ENCODE measurements around the gene MTRF1. TPM values are rescaled to one million over a fixed set of nuclear protein-coding genes. Genes with fewer than 3 reads are reported as not detected.

The MTRF1 gene
- total and polyA plus RNA-seq, 9 donors, result 8.6 to 13.2 (median 10.1) TPM

GRCh38 chr13:41224113-41225110 is 39.0 kb downstream of the MTRF1 start:
- H3K4me1 ChIP-seq (ENCODE audit: control insufficient read depth, insufficient read depth, low read length), result no peaks in the 10 kb centered on the region
- no peak for DNase-seq
- H3K4me3 ChIP-seq (ENCODE audit: low read length), result no peak overlapping the region
- no peaks in the 10 kb centered on the region for H3K27me3 ChIP-seq (ENCODE audit: control insufficient read depth, insufficient read depth, low read length)
- no peaks in the 10 kb centered on the region for H3K9me3 ChIP-seq (replicated peaks; ENCODE audit: control insufficient read depth, low read depth, low read length)
- WGBS (ENCODE audit: insufficient coverage), result 67% methylated on average over 3 of the region's 7 CpGs
- peaks cover 11% of the 10 kb centered on the region for H3K36me3 ChIP-seq (ENCODE audit: control insufficient read depth, insufficient read depth, low read length)
- H3K27ac ChIP-seq (ENCODE audit: low read length), result no peak overlapping the region

DNA sequence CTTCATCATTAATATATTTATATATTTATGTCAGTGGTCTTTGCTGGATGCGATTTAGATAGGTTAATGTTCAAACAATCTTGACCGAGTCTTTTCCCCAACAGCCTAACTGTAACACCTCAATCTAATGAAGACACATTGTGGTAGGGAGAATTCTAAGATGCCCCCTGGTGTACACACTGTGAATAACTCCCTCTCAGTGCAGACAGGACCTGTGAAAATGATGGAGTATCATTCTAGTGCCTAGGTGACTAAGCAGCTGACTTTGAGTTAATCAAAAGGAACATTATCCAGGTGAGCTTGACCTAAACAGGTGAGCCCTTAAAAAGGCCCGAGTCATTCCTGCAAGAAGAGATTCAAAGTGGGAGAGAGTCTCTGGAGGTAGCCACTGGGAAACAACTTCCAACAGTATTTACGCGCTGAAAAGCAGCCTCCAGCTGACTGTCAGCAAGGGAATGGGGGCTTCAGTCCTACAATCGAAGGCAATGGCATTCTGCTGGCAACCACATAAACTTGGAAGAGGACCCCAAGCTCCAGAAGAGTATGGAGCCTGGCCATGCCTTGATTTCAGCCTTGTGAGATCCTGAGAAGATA is 41.0 kb downstream of the MTRF1 start:
- Histone ChIP-seq H3K27ac (ENCODE audit: low read length) (no peak overlapping the region), H3K27me3 (ENCODE audit: control insufficient read depth, insufficient read depth, low read length) (no peaks in the 10 kb centered on the region), H3K9me3 (replicated peaks; ENCODE audit: control insufficient read depth, low read depth, low read length) (no peaks in the 10 kb centered on the region), H3K36me3 (ENCODE audit: control insufficient read depth, insufficient read depth, low read length) (peaks cover 8% of the 10 kb centered on the region), H3K4me3 (ENCODE audit: low read length) (no peak overlapping the region), H3K4me1 (ENCODE audit: control insufficient read depth, insufficient read depth, low read length) (no peaks in the 10 kb centered on the region)
- peak; percentile 41 for DNase-seq
- 71% methylated on average over 4 of the region's 6 CpGs for WGBS (ENCODE audit: insufficient coverage)

GRCh38 chr13:41220401-41220800 is 43.0 kb downstream of the MTRF1 start:
- Histone ChIP-seq H3K4me3 (ENCODE audit: low read length) (no peak overlapping the region), H3K27me3 (ENCODE audit: control insufficient read depth, insufficient read depth, low read length) (no peaks in the 10 kb centered on the region), H3K4me1 (ENCODE audit: control insufficient read depth, insufficient read depth, low read length) (no peaks in the 10 kb centered on the region), H3K27ac (ENCODE audit: low read length) (no peak overlapping the region), H3K36me3 (ENCODE audit: control insufficient read depth, insufficient read depth, low read length) (peaks cover 4% of the 10 kb centered on the region), H3K9me3 (replicated peaks; ENCODE audit: control insufficient read depth, low read depth, low read length) (no peaks in the 10 kb centered on the region)
- DNase-seq, result no peak
- 83% methylated on average over 1 of the region's 3 CpGs for WGBS (ENCODE audit: insufficient coverage)

- no peak for DNase-seq
- H3K27me3 ChIP-seq (ENCODE audit: control insufficient read depth, insufficient read depth, low read length), result no peaks in the 10 kb centered on the region
- no peaks in the 10 kb centered on the region for H3K4me1 ChIP-seq (ENCODE audit: control insufficient read depth, insufficient read depth, low read length)
- no peak overlapping the region for H3K4me3 ChIP-seq (ENCODE audit: low read length)
- no peaks in the 10 kb centered on the region for H3K36me3 ChIP-seq (ENCODE audit: control insufficient read depth, insufficient read depth, low read length)
- H3K27ac ChIP-seq (ENCODE audit: low read length), result no peak overlapping the region
- peaks cover under 1% of the 10 kb centered on the region for H3K9me3 ChIP-seq (replicated peaks; ENCODE audit: control insufficient read depth, low read depth, low read length)
These were observed 47.2 kb downstream of the MTRF1 start for GRCh38 chr13:41216160-41216559.

GRCh38 chr13:41213919-41214318 is 49.5 kb downstream of the MTRF1 start:
- H3K36me3 ChIP-seq (ENCODE audit: control insufficient read depth, insufficient read depth, low read length), result no peaks in the 10 kb centered on the region
- no peak overlapping the region for H3K4me3 ChIP-seq (ENCODE audit: low read length)
- H3K27ac ChIP-seq (ENCODE audit: low read length), result no peak overlapping the region
- H3K9me3 ChIP-seq (replicated peaks; ENCODE audit: control insufficient read depth, low read depth, low read length), result peaks cover 10% of the 10 kb centered on the region
- no peaks in the 10 kb centered on the region for H3K27me3 ChIP-seq (ENCODE audit: control insufficient read depth, insufficient read depth, low read length)
- DNase-seq, result no peak
- no peaks in the 10 kb centered on the region for H3K4me1 ChIP-seq (ENCODE audit: control insufficient read depth, insufficient read depth, low read length)
- WGBS (ENCODE audit: insufficient coverage), result 61% methylated on average over 3 of the region's 3 CpGs

- Histone ChIP-seq H3K9me3 (replicated peaks; ENCODE audit: control insufficient read depth, low read depth, low read length) (peaks cover 10% of the 10 kb centered on the region), H3K27ac (ENCODE audit: low read length) (no peak overlapping the region), H3K36me3 (ENCODE audit: control insufficient read depth, insufficient read depth, low read length) (no peaks in the 10 kb centered on the region), H3K27me3 (ENCODE audit: control insufficient read depth, insufficient read depth, low read length) (no peaks in the 10 kb centered on the region), H3K4me3 (ENCODE audit: low read length) (no peak overlapping the region), H3K4me1 (ENCODE audit: control insufficient read depth, insufficient read depth, low read length) (no peaks in the 10 kb centered on the region)
- 82% methylated on average over 3 of the region's 3 CpGs for WGBS (ENCODE audit: insufficient coverage)
- DNase-seq, result no peak
These were observed 50.1 kb downstream of the MTRF1 start for GRCh38 chr13:41213316-41213715.

GRCh38 chr13:41212881-41213280 is 50.5 kb downstream of the MTRF1 start:
- Histone ChIP-seq H3K27me3 (ENCODE audit: control insufficient read depth, insufficient read depth, low read length) (no peaks in the 10 kb centered on the region), H3K36me3 (ENCODE audit: control insufficient read depth, insufficient read depth, low read length) (no peaks in the 10 kb centered on the region), H3K9me3 (replicated peaks; ENCODE audit: control insufficient read depth, low read depth, low read length) (peaks cover 13% of the 10 kb centered on the region), H3K4me3 (ENCODE audit: low read length) (no peak overlapping the region), H3K4me1 (ENCODE audit: control insufficient read depth, insufficient read depth, low read length) (no peaks in the 10 kb centered on the region), H3K27ac (ENCODE audit: low read length) (no peak overlapping the region)
- DNase-seq, result no peak

GRCh38 chr13:41211062-41211461 is 52.3 kb downstream of the MTRF1 start:
- H3K36me3 ChIP-seq (ENCODE audit: control insufficient read depth, insufficient read depth, low read length), result no peaks in the 10 kb centered on the region
- H3K4me3 ChIP-seq (ENCODE audit: low read length), result no peak overlapping the region
- H3K27ac ChIP-seq (ENCODE audit: low read length), result no peak overlapping the region
- no peak for DNase-seq
- no peaks in the 10 kb centered on the region for H3K27me3 ChIP-seq (ENCODE audit: control insufficient read depth, insufficient read depth, low read length)
- H3K4me1 ChIP-seq (ENCODE audit: control insufficient read depth, insufficient read depth, low read length), result no peaks in the 10 kb centered on the region
- WGBS (ENCODE audit: insufficient coverage), result no CpG with 5 or more reads among the region's 2 CpGs
- H3K9me3 ChIP-seq (replicated peaks; ENCODE audit: control insufficient read depth, low read depth, low read length), result peaks cover 15% of the 10 kb centered on the region

DNA sequence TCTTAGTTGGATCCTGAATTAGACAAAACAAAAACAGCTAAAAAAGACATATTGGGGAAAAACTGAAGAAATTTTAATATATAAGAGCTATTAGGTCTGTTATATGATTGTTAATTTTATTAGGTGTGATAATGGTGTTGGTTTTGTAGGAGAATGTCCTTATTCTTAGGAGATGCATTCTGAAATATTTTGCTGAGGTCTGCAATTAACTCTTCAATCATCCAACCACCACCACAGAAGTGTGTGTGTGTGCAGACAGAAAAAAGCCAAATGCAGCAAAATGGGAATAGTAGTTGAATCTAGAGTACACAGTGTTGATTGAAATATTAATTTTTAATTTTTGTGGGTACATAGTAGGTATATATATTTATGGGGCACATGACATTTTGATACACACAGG is 56.9 kb downstream of the MTRF1 start:
- Histone ChIP-seq H3K27me3 (ENCODE audit: control insufficient read depth, insufficient read depth, low read length) (no peaks in the 10 kb centered on the region), H3K27ac (ENCODE audit: low read length) (no peak overlapping the region), H3K36me3 (ENCODE audit: control insufficient read depth, insufficient read depth, low read length) (no peaks in the 10 kb centered on the region), H3K4me1 (ENCODE audit: control insufficient read depth, insufficient read depth, low read length) (no peaks in the 10 kb centered on the region), H3K4me3 (ENCODE audit: low read length) (no peak overlapping the region), H3K9me3 (replicated peaks; ENCODE audit: control insufficient read depth, low read depth, low read length) (peaks cover 15% of the 10 kb centered on the region)
- DNase-seq, result no peak

DNA sequence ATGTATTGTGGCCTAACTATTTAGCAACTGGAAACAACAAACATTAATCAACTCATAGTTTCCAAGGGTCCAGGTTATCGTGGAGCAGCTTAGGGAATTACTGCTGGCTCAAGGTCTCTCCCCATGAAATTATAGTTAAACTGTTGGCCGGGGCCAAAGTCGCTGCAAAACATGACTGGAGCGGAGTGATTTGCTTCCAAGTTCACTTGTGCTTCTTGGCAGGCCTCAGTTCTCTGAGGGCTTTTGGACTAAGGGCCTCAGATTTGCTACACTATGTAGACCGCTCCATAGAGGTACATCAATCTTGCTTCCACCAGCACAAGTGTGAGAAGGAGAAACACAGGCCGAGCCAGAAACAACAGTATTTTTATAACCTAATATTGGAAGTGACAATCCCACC is 59.6 kb downstream of the MTRF1 start:
- H3K4me3 ChIP-seq (ENCODE audit: low read length), result no peak overlapping the region
- peak; percentile 70 for DNase-seq
- 31% methylated on average over 2 of the region's 6 CpGs for WGBS (ENCODE audit: insufficient coverage)

More for the DNA sequence above, 59.6 kb downstream of the MTRF1 start:
- peaks cover 5% of the 10 kb centered on the region for H3K9me3 ChIP-seq (replicated peaks; ENCODE audit: control insufficient read depth, low read depth, low read length)
- no peaks in the 10 kb centered on the region for H3K27me3 ChIP-seq (ENCODE audit: control insufficient read depth, insufficient read depth, low read length)
- no peak overlapping the region for H3K27ac ChIP-seq (ENCODE audit: low read length)
- H3K36me3 ChIP-seq (ENCODE audit: control insufficient read depth, insufficient read depth, low read length), result no peaks in the 10 kb centered on the region
- no peaks in the 10 kb centered on the region for H3K4me1 ChIP-seq (ENCODE audit: control insufficient read depth, insufficient read depth, low read length)

Measured in muscle of leg (tissue), 11 donors.